Measurements from ENCODE around the gene TIGAR.

The TIGAR gene

GRCh38 chr12:4320853-4321701 is at the start of gene TIGAR:
TSS of gene TIGAR (plus strand) at chr12:4321213. CDS start at chr12:4321272, 59 bp downstream.
- H3K9ac ChIP-seq (ENCODE audit: low read length in 5 of 5): peak within 1 kb of the TSS; percentile 71 to 98 (median 97)
- peak within 1 kb of the TSS; percentile 93 to 97 (median 96) for H3K4me3 ChIP-seq (ENCODE audit: low read depth in 1 of 5, low read length in 5 of 5)
- H3K9me3 ChIP-seq (ENCODE audit: control insufficient read depth in 5 of 5, low read length in 5 of 5): no peaks in the 10 kb centered on the region
- H3K27me3 ChIP-seq (ENCODE audit: control insufficient read depth in 5 of 5, insufficient read depth in 4 of 5, low read length in 5 of 5): no peaks in the 10 kb centered on the region
- peaks cover 0 to 25% (median 20%) of the 10 kb centered on the region in 5 donors for H3K4me1 ChIP-seq (ENCODE audit: control insufficient read depth in 5 of 5, insufficient read depth in 5 of 5, low read length in 5 of 5)
- peak within 1 kb of the TSS; percentile 84 for H3K27ac ChIP-seq (ENCODE audit: low read depth, low read length)
- H3K36me3 ChIP-seq (ENCODE audit: control insufficient read depth in 5 of 5, insufficient read depth in 5 of 5, low read length in 5 of 5): no peaks in the 10 kb centered on the region

- no peaks in the 10 kb centered on the region for H3K36me3 ChIP-seq (ENCODE audit: control insufficient read depth in 5 of 5, insufficient read depth in 5 of 5, low read length in 5 of 5)
- H3K9ac ChIP-seq (ENCODE audit: low read length in 5 of 5): peak overlapping the region in 3 of 5 donors; percentile 45 to 78 (median 77)
- peak overlapping the region; percentile 50 to 88 (median 67) for H3K4me3 ChIP-seq (ENCODE audit: low read depth in 1 of 5, low read length in 5 of 5)
- H3K9me3 ChIP-seq (ENCODE audit: control insufficient read depth in 5 of 5, low read length in 5 of 5): no peaks in the 10 kb centered on the region
- H3K27ac ChIP-seq (ENCODE audit: low read depth, low read length): peak overlapping the region; percentile 41
- peaks cover 2 to 72% (median 69%) of the 10 kb centered on the region in 5 donors for H3K4me1 ChIP-seq (ENCODE audit: control insufficient read depth in 5 of 5, insufficient read depth in 5 of 5, low read length in 5 of 5)
- H3K27me3 ChIP-seq (ENCODE audit: control insufficient read depth in 5 of 5, insufficient read depth in 4 of 5, low read length in 5 of 5): peaks cover 6 to 55% (median 13%) of the 10 kb centered on the region in 5 donors
These were observed 49.1 kb upstream of the TIGAR start for GRCh38 chr12:4271717-4272423.

DNA sequence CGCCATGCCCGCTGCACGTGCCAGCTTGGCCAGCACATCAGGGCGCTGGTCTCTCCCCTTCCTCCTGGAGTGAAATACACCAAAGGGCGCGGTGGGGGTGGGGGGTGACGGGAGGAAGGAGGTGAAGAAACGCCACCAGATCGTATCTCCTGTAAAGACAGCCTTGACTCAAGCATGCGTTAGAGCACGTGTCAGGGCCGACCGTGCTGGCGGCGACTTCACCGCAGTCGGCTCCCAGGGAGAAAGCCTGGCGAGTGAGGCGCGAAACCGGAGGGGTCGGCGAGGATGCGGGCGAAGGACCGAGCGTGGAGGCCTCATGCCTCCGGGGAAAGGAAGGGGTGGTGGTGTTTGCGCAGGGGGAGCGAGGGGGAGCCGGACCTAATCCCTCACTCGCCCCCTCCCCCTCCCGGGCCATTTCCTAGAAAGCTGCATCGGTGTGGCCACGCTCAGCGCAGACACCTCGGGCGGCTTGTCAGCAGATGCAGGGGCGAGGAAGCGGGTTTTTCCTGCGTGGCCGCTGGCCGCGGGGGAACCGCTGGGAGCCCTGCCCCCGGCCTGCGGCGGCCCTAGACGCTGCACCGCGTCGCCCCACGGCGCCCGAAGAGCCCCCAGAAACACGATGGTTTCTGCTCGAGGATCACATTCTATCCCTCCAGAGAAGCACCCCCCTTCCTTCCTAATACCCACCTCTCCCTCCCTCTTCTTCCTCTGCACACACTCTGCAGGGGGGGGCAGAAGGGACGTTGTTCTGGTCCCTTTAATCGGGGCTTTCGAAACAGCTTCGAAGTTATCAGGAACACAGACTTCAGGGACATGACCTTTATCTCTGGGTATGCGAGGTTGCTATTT is 48.4 kb upstream of the TIGAR start:
- no peak overlapping the region for H3K27ac ChIP-seq (ENCODE audit: low read depth, low read length)
- no peaks in the 10 kb centered on the region for H3K36me3 ChIP-seq (ENCODE audit: control insufficient read depth in 5 of 5, insufficient read depth in 5 of 5, low read length in 5 of 5)
- H3K4me3 ChIP-seq (ENCODE audit: low read depth in 1 of 5, low read length in 5 of 5): peak overlapping the region in 4 of 5 donors; percentile 67 to 88 (median 86)
- H3K4me1 ChIP-seq (ENCODE audit: control insufficient read depth in 5 of 5, insufficient read depth in 5 of 5, low read length in 5 of 5): peaks cover 2 to 80% (median 73%) of the 10 kb centered on the region in 5 donors
- no peaks in the 10 kb centered on the region for H3K9me3 ChIP-seq (ENCODE audit: control insufficient read depth in 5 of 5, low read length in 5 of 5)
- peaks cover 6 to 51% (median 13%) of the 10 kb centered on the region in 5 donors for H3K27me3 ChIP-seq (ENCODE audit: control insufficient read depth in 5 of 5, insufficient read depth in 4 of 5, low read length in 5 of 5)
- peak overlapping the region in 2 of 5 donors; percentile 40 to 59 for H3K9ac ChIP-seq (ENCODE audit: low read length in 5 of 5)

DNA sequence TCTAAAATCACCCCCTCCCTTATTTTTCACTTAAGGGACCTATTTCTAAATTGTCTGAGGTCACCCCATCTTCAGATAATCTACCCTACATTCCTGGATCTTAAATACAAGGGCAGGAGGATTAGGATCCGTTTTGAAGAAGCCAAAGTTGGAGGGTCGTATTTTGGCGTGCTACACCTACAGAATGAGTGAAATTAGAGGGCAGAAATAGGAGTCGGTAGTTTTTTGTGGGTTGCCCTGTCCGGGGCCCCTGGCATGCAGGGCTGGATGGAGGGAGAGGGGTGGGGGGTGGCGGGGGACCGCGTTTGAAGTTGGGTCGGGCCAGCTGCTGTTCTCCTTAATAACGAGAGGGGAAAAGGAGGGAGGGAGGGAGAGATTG is 47.8 kb upstream of the TIGAR start:
- no peaks in the 10 kb centered on the region for H3K36me3 ChIP-seq (ENCODE audit: control insufficient read depth in 5 of 5, insufficient read depth in 5 of 5, low read length in 5 of 5)
- H3K9me3 ChIP-seq (ENCODE audit: control insufficient read depth in 5 of 5, low read length in 5 of 5): no peaks in the 10 kb centered on the region
- H3K4me3 ChIP-seq (ENCODE audit: low read depth in 1 of 5, low read length in 5 of 5): peak overlapping the region; percentile 67 to 88 (median 84)
- peaks cover 2 to 85% (median 77%) of the 10 kb centered on the region in 5 donors for H3K4me1 ChIP-seq (ENCODE audit: control insufficient read depth in 5 of 5, insufficient read depth in 5 of 5, low read length in 5 of 5)
- peaks cover 6 to 51% (median 10%) of the 10 kb centered on the region in 5 donors for H3K27me3 ChIP-seq (ENCODE audit: control insufficient read depth in 5 of 5, insufficient read depth in 4 of 5, low read length in 5 of 5)
- peak overlapping the region in 2 of 5 donors; percentile 40 to 59 for H3K9ac ChIP-seq (ENCODE audit: low read length in 5 of 5)
- H3K27ac ChIP-seq (ENCODE audit: low read depth, low read length): no peak overlapping the region

DNA sequence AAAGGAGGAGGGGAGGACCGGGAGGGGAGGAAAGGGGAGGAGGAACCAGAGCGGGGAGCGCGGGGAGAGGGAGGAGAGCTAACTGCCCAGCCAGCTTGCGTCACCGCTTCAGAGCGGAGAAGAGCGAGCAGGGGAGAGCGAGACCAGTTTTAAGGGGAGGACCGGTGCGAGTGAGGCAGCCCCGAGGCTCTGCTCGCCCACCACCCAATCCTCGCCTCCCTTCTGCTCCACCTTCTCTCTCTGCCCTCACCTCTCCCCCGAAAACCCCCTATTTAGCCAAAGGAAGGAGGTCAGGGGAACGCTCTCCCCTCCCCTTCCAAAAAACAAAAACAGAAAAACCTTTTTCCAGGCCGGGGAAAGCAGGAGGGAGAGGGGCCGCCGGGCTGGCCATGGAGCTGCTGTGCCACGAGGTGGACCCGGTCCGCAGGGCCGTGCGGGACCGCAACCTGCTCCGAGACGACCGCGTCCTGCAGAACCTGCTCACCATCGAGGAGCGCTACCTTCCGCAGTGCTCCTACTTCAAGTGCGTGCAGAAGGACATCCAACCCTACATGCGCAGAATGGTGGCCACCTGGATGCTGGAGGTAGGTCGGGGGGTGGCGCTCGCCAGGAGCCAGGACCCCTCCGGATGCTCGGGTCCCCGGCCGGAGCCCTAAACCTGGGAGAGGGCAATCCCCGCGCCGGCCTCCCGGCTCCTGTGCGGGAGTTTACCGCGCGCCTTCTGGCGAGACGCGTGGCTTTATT is 47.2 kb upstream of the TIGAR start, which contains the start of gene CCND2:
CCND2 (plus strand) TSS at position 111 of the 744 bp plus-strand sequence; CDS start at position 390, 279 bp downstream.
- no peaks in the 10 kb centered on the region for H3K9me3 ChIP-seq (ENCODE audit: control insufficient read depth in 5 of 5, low read length in 5 of 5)
- H3K4me3 ChIP-seq (ENCODE audit: low read depth in 1 of 5, low read length in 5 of 5): peak within 1 kb of the TSS; percentile 67 to 95 (median 87)
- H3K27me3 ChIP-seq (ENCODE audit: control insufficient read depth in 5 of 5, insufficient read depth in 4 of 5, low read length in 5 of 5): peaks cover 6 to 45% (median 10%) of the 10 kb centered on the region in 5 donors
- H3K27ac ChIP-seq (ENCODE audit: low read depth, low read length): peak within 1 kb of the TSS; percentile 65
- H3K9ac ChIP-seq (ENCODE audit: low read length in 5 of 5): peak within 1 kb of the TSS in 4 of 5 donors; percentile 60 to 92 (median 80)
- peaks cover 0 to 2% (median 0%) of the 10 kb centered on the region in 5 donors for H3K36me3 ChIP-seq (ENCODE audit: control insufficient read depth in 5 of 5, insufficient read depth in 5 of 5, low read length in 5 of 5)
- peaks cover 2 to 85% (median 82%) of the 10 kb centered on the region in 5 donors for H3K4me1 ChIP-seq (ENCODE audit: control insufficient read depth in 5 of 5, insufficient read depth in 5 of 5, low read length in 5 of 5)

GRCh38 chr12:4274396-4275015 is 46.5 kb upstream of the TIGAR start:
- H3K27me3 ChIP-seq (ENCODE audit: control insufficient read depth in 5 of 5, insufficient read depth in 4 of 5, low read length in 5 of 5): peaks cover 6 to 44% (median 10%) of the 10 kb centered on the region in 5 donors

GRCh38 chr12:4275016-4275869 is 45.8 kb upstream of the TIGAR start:
- Histone ChIP-seq H3K36me3 (ENCODE audit: control insufficient read depth in 5 of 5, insufficient read depth in 5 of 5, low read length in 5 of 5) (peaks cover 2 to 7% (median 5%) of the 10 kb centered on the region in 5 donors), H3K27ac (ENCODE audit: low read depth, low read length) (peak overlapping the region; percentile 65), H3K4me3 (ENCODE audit: low read depth in 1 of 5, low read length in 5 of 5) (peak overlapping the region; percentile 67 to 95 (median 87)), H3K27me3 (ENCODE audit: control insufficient read depth in 5 of 5, insufficient read depth in 4 of 5, low read length in 5 of 5) (peaks cover 3 to 40% (median 6%) of the 10 kb centered on the region in 5 donors), H3K9ac (ENCODE audit: low read length in 5 of 5) (peak overlapping the region in 4 of 5 donors; percentile 72 to 92 (median 82)), H3K4me1 (ENCODE audit: control insufficient read depth in 5 of 5, insufficient read depth in 5 of 5, low read length in 5 of 5) (peaks cover 2 to 86% (median 84%) of the 10 kb centered on the region in 5 donors), H3K9me3 (ENCODE audit: control insufficient read depth in 5 of 5, low read length in 5 of 5) (no peaks in the 10 kb centered on the region)

More at GRCh38 chr12:4274396-4275015, 46.5 kb upstream of the TIGAR start:
- peaks cover 2 to 86% (median 85%) of the 10 kb centered on the region in 5 donors for H3K4me1 ChIP-seq (ENCODE audit: control insufficient read depth in 5 of 5, insufficient read depth in 5 of 5, low read length in 5 of 5)
- peak overlapping the region in 4 of 5 donors; percentile 72 to 92 (median 82) for H3K9ac ChIP-seq (ENCODE audit: low read length in 5 of 5)
- H3K9me3 ChIP-seq (ENCODE audit: control insufficient read depth in 5 of 5, low read length in 5 of 5): no peaks in the 10 kb centered on the region
- peak overlapping the region; percentile 65 for H3K27ac ChIP-seq (ENCODE audit: low read depth, low read length)
- peak overlapping the region; percentile 67 to 95 (median 87) for H3K4me3 ChIP-seq (ENCODE audit: low read depth in 1 of 5, low read length in 5 of 5)
- peaks cover 0 to 5% (median 2%) of the 10 kb centered on the region in 5 donors for H3K36me3 ChIP-seq (ENCODE audit: control insufficient read depth in 5 of 5, insufficient read depth in 5 of 5, low read length in 5 of 5)

GRCh38 chr12:4275870-4276301 is 45.1 kb upstream of the TIGAR start:
- Histone ChIP-seq H3K4me3 (ENCODE audit: low read depth in 1 of 5, low read length in 5 of 5) (peak overlapping the region; percentile 67 to 88 (median 84)), H3K36me3 (ENCODE audit: control insufficient read depth in 5 of 5, insufficient read depth in 5 of 5, low read length in 5 of 5) (peaks cover 2 to 9% (median 5%) of the 10 kb centered on the region in 5 donors), H3K4me1 (ENCODE audit: control insufficient read depth in 5 of 5, insufficient read depth in 5 of 5, low read length in 5 of 5) (peaks cover 4 to 87% (median 86%) of the 10 kb centered on the region in 5 donors), H3K9ac (ENCODE audit: low read length in 5 of 5) (peak overlapping the region in 3 of 5 donors; percentile 45 to 89 (median 62)), H3K27ac (ENCODE audit: low read depth, low read length) (no peak overlapping the region), H3K27me3 (ENCODE audit: control insufficient read depth in 5 of 5, insufficient read depth in 4 of 5, low read length in 5 of 5) (peaks cover 3 to 34% (median 5%) of the 10 kb centered on the region in 5 donors), H3K9me3 (ENCODE audit: control insufficient read depth in 5 of 5, low read length in 5 of 5) (no peaks in the 10 kb centered on the region)
